Inferior parietal cortex (tissue), 1 donor: ENCODE data around the gene NFE2L2.
A peak's percentile ranks its signal among the peaks of the same experiment; 100 is the strongest.
"Not testable (repeated sequence)": the region's sequence is repeated elsewhere in the genome, so short reads cannot be mapped to it uniquely, and the experiment has no call there.

ENCODE experiments used
- DNase-seq: peaks from one replicate; pipeline ENCODE4 v3.0.0-alpha.2; 2016; ENCODE audit errors: extremely low spot score

Gene NFE2L2

DNA sequence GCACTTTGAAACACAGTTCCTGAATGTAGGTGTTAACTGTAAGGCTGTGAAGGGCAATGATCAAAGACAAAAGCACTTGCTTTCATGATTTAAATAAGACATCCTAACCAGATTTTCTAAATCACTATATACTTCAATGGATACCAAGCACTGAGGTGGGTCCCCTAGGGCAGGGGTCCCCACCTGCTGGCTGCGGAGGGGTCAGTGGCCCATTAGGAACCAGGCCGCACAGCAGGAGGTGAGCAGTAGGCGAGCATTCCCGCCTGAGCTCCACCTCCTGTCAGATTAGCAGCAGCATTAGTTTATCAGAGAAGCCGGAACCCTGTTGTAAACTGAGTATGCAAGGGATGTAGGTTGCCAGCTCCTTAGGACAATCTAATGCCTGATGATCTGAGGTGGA lies 7.1 kb downstream of the NFE2L2 start:
- DNase-seq = no peak

DNA sequence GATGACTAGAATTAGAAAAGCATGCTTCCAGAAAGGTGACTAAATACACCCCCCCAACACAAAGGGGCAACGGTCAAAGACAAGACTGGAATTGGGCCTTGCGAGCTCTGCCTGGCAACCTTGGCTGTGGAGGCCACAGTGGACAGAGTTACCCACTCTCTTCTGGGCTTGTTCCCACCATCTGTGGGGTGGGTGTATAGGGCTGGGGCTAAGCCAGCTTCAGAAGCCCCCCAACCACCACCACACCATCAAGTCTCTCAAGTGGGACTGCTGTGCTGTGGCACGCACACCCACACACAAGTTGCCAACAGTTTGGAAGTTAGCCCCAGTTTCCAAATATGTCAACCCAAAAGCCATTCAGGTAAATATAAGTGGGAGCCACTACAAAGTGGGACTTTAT lies 7.8 kb downstream of the NFE2L2 start:
- DNase-seq = no peak

DNA sequence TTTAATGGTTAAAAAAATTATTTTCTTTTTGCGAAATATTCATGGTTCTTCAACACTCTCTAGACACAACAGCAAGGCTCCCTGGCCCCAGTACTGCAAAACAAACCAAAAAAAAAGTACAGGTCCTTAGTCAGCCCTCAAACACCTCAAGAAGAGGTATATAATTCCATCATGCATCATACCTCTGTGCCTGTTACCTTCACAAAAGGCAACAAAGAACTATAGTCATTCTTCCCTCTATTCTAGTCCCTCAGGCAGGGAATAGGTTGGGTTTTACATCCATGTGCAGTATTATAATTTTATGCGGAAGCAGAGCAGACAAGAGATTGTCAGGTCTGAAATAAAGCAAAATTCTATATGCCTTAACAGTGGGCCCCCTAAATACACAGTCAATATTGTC lies 8.5 kb downstream of the NFE2L2 start:
- DNase-seq = no peak

DNA sequence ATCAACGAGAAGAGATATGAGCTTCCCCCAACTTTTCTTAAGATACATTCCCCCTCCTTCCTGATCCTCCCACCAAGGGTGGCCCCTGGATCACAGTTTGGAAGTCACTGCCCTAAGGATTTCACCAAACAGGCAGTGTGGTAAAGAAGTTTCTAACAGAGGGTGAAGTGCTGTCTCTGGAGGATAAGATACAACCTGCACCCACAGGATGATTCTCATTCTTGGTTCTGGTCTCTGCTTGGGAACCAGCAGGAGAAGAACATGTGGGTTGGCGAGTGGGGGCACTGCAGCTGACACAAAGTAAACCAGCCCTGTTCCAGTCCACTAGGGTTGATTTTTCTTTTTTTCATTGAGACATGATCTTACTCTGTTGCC lies 9.3 kb downstream of the NFE2L2 start:
- DNase-seq = no peak

DNA sequence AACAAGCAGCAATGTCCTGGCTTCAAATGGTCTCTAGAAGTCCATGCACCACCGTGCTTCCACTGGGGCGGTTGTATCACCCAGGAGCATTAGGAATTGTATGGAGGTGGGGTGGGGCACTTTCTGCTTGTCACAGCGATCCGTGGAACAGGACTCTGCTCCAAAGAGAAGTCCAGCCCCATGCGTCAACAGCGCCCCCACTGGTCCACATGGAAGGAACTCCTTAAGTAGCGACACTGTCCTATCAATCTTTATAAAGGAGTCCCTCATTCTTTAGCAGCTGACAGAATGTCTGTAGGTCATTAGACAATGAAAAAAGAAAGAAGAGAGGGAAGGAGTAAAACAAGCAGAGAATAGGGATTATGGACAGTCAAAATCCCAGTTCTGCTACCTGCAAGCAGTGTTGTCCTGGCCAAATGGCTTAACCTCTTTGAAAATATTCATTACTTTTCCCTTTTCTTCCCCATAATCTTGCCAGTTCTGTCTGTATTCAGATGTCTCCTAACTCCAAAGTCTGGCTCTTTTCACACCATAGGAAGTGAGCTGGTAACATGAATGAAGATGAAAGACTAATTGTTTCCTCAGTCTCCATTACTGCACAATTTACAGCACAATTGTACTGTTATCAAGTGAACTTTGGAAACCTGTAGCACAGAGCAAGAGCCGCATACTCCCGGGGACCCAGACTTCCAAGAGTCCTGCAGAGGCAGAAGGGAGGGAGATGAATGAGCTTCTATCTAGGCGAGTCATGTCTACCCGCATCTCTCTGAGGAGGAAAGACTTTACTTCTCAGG lies 9.9 kb downstream of the NFE2L2 start:
- DNase-seq = no peak

DNA sequence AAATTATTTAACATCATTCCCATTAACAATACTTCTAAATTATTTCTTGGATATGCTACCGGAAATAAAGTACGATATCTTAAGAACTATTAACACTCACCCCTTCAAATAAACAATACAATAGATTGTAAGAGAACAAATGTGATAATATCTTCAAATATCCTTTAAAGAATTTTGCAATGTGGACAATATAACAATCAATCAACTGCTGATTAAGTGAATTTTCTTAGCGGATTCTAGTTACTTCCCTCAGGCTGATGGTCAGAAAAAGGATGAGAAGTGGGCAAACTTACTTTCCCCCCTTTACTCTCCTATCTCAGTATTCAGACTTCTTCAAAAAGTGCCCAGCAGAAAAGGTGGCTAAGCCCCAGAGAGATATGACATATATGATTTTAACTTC lies 10.8 kb downstream of the NFE2L2 start:
- no peak for DNase-seq

DNA sequence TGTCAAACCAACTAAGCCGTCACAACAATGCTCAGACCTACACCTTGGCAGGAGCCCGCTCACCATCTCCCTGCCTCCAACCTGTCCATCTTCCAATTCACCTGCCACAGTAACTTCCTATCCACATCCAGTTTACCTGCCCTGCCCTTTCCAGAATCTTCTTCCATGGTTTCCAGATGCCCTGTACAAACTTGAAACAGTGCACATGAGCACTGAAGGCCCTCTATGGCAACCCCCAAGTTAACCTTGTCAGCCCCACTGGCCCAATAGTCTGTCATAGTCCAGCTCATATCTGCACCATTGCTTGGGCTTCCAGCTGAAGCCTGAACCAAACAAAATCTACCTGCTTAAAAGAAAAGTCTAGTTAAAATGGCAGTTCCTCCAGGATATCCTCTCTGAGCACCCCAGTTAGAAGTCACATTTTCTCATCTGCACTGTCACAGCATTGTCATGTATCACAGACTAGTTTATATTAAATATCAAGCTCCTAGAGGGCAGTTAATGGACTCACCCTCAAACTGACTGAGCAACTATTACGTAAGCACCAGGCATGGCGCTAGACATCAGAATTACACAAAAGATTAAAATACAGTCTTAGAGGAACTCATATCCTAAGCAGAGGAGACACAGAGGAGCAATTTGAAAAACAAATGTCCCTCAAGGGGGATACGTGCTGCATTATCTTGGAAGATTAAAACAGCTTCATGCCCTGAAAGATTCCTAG lies 11.6 kb downstream of the NFE2L2 start:
- no peak for DNase-seq

DNA sequence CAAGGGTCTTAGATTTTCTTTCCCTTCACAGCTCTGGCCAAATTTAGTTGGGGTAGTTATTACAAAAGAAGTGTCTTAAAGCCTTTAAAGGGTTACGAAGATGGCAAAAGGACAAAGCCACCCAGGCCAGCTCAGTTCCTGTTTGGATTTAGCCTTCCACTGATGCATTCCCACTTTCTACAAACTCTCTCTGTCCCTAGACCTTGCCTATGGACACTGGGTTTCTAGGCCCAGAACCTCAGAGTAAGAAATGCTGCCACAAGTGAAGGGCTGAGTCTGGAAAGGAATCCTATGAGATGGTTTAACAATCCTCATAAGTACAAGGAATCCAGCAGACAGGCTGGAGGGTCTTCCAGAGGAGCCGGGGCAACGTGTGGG lies 13.4 kb downstream of the NFE2L2 start:
- DNase-seq = no peak

DNA sequence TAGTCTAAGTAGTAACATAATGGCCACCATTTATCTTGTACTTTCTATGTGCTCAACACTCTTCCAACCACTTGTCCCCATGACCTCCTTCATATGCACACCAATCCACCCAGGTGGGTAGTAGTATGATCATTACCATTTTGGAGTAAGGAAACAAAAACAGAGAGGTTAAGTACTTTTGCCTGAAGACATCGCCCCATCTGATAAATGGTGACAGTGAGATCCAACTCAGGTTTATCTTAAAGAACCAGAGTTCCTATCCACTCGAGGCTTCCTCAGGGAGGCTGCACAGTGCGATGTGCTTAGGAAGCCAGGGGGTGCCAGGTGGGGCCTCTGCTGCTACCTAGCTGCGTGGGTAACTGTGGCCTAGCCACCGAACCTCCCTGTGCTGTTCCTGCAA lies 14.1 kb downstream of the NFE2L2 start:
- no peak for DNase-seq

DNA sequence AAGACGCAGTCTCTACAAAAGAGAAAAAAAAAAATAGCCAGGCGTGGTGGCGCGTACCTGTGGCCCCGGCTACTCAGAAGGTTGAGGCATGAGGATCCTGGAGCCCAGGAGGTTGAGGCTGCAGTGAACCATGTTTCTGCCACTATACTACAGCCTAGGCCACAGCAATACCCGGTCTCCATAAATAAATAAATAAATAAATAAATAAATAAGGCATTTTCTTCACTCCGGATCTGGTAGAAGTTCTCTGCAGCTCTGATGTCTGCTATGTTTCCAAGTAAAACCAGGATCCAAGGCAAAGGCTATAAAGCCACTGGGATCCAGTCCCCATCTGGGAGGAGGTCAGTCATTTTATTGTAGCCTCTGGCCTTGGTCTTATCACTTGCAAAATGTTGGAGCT lies 15.5 kb downstream of the NFE2L2 start:
- DNase-seq = no peak

DNA sequence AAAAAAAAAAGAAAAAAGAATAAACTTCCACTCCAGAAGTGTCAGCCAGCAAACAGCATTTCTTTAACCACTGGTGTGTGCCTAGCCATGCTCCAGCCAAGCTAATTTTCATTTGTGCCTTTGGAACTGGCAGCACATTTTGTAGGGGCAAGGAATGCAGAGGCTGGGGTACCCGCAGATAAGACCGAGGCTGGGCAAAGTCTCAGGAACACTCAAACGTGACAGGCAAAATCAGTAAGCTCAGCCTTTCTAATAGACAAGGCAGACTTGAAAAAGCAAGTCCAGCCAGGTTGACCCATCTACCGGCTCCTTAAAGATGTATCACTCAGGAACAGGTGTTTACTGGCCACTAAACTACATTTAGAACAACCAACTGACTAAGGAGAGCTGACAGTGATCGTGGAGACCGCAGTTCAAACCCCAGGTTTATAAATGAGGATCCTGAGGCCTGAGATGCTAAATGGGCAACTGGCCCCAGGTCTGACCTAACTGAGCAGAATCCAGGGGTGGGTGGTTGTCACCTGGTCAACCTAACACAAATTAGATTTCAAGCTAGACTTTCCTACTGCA lies 16.7 kb downstream of the NFE2L2 start:
- DNase-seq = no peak

DNA sequence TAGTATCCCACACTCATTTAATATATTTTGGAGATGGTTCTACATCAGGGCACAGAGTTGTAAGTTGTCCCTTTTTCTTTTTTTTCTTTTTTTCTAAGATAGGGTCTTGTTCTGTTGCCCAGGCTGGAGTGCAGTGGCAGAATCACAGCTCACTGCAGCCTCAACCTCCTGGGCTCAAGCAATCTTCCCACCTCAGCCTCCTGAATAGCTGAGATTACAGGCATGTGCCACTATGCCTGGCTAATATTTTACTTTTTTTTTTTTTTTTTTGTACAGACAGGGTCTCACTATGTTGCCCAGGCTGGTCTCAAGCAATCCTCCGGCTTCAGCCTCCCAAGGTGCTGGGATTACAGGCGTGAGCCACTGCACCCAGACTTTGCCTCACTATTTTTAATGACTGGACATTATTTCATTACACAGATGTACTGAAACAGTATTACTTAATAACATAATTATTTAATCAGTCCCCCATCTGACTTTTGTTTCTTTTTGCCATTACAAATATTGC lies 17.9 kb downstream of the NFE2L2 start:
- DNase-seq = not testable (repeated sequence)

DNA sequence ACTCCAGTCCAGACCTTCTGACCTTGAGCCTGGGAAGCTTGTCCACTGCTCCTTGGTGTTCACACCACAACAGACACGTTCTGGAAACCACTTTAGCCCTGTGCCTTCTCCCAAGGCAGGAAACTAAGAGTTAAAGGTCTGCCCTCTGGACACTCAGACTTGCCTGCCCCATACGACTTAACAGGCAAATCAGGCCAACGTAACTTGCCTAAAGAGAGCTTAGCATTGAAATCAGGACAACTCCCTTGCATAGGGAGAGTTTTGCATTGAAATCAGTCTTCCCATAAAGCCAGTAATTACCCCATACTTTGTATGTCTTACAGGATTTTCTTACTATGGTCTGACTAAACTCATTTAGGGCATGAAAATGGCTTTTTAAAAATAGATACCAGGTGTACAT lies 18.5 kb downstream of the NFE2L2 start:
- DNase-seq = no peak

DNA sequence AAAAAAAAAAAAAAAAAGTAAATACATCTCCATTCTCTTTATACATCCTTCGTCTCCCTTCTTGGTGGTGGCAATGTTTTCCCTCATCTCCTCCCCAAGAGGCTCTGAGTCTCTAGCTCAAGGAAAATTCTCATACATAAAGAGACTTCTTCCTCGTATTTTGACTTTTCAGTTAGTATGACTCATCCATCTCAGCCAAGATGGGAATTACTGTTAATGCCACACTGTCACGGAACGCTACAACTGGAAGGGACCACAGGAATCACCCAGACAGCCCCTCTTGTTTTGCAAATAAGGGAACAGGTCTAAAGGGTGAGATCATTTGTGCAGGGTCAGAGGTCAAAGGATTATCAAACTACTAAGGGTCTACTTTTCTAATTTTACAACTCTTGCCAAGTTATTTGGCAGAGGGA lies 19.5 kb downstream of the NFE2L2 start:
- DNase-seq = no peak

DNA sequence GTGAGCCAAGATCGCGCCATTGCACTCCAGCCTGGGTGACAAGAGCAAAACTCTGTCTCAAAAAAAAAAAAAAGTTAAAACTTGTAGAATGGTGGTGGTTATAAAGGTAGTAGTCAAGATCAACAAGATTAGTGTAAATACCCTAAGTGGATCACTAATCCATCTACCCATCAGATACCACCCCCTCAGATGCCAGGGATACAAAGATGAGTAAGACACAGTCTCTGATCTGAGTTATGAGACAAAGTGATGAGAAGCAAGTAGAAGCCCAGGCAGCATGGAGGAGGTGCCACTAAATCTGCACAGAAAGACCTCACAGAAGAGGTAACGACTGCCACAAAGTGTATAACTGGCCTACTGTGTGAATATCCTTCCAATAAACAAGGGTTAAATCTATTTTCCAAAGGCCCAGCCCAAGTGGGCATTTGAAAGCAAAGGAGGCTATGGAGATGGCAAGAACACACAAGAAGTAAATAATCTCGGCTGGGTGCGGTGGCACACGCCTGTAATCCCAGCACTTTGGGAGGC lies 20.2 kb downstream of the NFE2L2 start:
- no peak for DNase-seq

DNA sequence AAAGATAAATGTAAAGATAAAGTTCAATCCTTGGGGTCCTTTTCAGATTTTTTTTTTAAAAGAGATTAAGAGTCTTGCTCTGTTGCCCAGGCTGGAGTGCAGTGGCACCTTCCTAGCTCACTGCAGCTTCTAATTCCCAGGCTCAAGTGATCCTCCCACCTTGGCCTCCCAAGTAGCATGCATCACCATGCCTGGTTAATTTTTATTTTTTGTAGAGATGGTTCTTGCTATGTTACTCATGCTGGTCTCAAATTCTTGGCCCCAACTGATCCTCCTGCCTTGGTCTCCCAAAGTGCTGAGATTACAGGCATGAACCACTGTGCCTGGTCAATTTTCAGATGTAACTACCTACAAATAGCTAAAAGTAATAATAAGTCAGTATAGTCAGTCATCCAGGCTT lies 21.1 kb downstream of the NFE2L2 start:
- DNase-seq = no peak

DNA sequence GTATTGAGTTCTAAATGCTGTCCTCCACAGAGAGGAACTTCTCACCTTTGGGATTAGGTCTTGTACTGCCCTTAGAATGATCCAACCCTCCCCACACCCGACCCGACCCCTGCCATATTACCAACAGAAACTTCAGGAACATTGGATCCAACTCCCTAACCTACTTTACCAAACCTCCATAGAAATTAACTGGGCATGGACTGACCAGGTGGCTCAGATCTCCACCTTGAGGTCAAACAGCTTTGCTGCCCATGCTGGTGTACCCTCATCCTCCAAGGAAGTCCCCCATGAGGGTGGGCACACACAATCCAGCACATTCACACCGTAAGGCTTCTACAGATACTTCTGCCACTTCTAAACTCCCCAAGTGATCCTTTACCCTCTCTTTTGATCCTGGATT lies 21.5 kb downstream of the NFE2L2 start:
- no peak for DNase-seq

DNA sequence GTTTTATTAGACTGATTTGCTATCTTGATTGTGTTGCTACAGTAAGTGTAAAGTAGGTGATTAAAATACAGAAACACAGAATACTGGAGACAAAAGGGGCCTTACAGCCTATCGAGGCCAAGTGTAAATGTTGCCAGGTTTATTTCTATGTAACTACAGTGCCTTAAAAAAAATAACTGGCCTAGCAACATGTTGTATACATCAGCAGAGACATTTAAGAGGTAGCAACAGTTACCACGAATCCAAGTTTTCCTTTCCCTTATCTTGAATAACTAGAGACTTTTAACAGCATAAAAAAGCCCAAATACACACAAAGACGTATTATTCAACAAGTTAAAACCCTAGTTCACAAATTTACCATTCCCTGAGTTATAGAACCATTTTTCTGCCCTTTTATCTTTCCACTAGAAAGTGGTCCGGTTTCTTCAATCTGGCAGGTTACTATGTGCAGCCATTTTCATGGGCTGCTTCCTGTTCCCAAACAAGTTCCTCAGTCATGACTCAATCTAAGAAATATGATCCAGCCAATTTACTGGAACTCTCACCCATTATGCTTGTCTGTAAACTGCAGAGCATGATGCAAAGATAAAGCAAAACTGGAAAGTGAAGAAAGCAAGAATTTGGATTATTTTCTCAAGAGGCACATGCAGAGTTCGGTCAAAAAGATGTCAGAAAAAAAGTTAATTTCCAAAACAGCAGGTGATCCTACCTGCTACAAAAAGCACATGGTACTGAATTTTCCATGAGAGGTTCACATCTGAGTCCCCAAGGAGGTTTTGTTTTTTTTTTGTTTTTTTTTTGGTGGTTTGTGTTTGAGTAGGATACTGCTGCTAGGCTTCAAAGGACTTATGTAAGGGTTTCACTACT lies 22.2 kb downstream of the NFE2L2 start:
- DNase-seq = no peak

DNA sequence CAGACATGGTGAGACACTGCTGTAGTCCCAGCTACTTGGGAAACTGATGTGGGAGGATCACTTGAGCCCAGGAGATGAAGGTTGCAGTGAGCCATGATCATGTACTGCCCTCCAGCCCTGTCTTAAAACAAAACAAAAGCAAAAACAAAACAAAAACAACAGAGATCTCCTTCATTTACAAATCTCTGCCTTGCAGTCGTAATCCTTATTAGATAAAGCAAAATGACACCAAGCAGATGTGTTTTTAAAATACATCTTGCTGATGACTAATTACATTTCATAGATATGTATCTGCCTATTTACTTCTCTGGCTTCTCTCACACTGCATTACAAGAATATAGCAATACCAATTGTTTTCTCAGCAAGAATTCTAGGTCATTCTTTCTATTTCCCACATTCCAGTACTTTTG lies 22.8 kb downstream of the NFE2L2 start:
- no peak for DNase-seq

DNA sequence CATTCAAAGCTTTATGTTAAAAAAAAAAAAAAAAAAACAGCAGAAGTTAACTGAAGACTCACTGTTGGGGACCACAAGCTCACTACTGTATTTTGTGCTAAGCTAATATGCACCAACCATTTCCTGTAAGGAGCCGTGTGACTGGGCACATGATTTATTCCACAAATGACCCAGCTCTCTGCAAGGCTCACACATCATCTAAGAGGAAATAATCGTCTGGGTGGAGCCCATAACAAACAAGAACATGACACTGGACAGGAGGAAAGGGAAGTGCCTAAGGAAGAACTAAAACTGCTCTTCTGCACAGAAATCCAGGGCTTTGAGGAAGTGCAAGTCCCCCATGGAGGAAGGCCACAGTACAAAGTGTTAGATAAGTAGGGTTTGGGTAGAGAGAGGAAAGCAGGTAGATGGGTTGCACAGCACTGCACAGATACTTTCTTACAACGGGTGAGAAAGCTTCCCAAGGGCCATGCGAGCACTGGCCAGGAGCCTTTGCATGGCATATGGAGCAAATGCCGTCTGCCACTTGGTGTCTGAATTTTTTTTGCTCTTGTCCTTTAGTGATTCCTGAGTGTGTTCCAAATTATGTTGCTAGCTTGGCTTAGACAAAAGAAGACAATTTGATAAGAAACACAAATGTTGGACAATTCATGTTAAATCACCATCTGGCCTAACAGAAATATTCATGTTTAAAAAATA lies 24.4 kb downstream of the NFE2L2 start:
- DNase-seq = peak; percentile 65

DNA sequence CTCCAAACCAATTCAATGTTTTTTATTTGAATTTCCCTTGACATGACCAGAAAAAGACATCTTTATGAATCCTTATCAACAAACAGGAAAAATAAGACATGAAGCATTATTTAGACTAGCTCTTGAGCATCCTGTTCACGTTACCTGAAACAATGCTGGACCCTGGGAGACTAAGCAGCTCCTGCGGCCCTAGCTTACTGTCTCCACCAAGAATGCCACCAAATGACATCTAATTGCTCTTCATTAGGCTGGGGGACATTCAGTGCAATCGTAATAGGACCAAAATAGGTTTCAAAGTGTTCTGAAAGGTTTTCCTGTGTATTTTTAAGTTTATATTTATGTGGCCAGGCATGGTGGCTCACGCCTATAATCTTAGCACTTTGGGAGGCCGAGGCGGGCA lies 25.5 kb downstream of the NFE2L2 start:
- DNase-seq = no peak
